GM21786 (cell line): ENCODE results near the gene UNC50.

Experiments used
- ATAC-seq: cut with Tn5 transposase; IDR thresholded peaks from one replicate; pipeline ENCODE4 v1.9.1; 2021; ENCODE audit not compliant: unreplicated experiment

The UNC50 gene

GRCh38 chr2:98608116-98608961 is at the start of gene UNC50, which contains the start of gene COA5:
Gene UNC50 (plus strand): TSS chr2:98608589. CDS start chr2:98609760, 1,171 bp downstream.
Gene COA5 (minus strand): TSS chr2:98608512. CDS start chr2:98608405, 107 bp downstream.
- peak; percentile 82 for ATAC-seq

GRCh38 chr2:98558852-98559530 is 49.4 kb upstream of the UNC50 start:
- ATAC-seq: no peak

GRCh38 chr2:98559581-98559980 is 48.8 kb upstream of the UNC50 start:
- no peak for ATAC-seq

GRCh38 chr2:98560256-98560771 is 48.1 kb upstream of the UNC50 start:
- no peak for ATAC-seq

GRCh38 chr2:98561018-98561417 is 47.4 kb upstream of the UNC50 start:
- ATAC-seq: no peak

GRCh38 chr2:98561902-98562695 is 46.3 kb upstream of the UNC50 start:
- no peak for ATAC-seq

GRCh38 chr2:98563394-98563793 is 45.0 kb upstream of the UNC50 start:
- ATAC-seq: no peak

GRCh38 chr2:98564541-98565132 is 43.8 kb upstream of the UNC50 start:
- ATAC-seq: no peak

- ATAC-seq: no peak
These were observed 43.0 kb upstream of the UNC50 start for GRCh38 chr2:98565286-98565860.

GRCh38 chr2:98565941-98566340 is 42.4 kb upstream of the UNC50 start:
- no peak for ATAC-seq

- no peak for ATAC-seq
These were observed 40.0 kb upstream of the UNC50 start for GRCh38 chr2:98568161-98568956.

GRCh38 chr2:98569197-98569793 is 39.1 kb upstream of the UNC50 start:
- no peak for ATAC-seq

GRCh38 chr2:98569915-98570314 is 38.5 kb upstream of the UNC50 start:
- no peak for ATAC-seq

- no peak for ATAC-seq
These were observed 38.0 kb upstream of the UNC50 start for GRCh38 chr2:98570356-98570755.

- no peak for ATAC-seq
These were observed 37.2 kb upstream of the UNC50 start for GRCh38 chr2:98571121-98571701.

GRCh38 chr2:98571796-98572195 is 36.6 kb upstream of the UNC50 start:
- no peak for ATAC-seq

- ATAC-seq: no peak
These were observed 36.2 kb upstream of the UNC50 start for GRCh38 chr2:98572211-98572610.

GRCh38 chr2:98572676-98573075 is 35.7 kb upstream of the UNC50 start:
- no peak for ATAC-seq

GRCh38 chr2:98573426-98573825 is 35.0 kb upstream of the UNC50 start:
- no peak for ATAC-seq
